HG03060 (cell line): ENCODE results near the gene NRG2.

Experiments
- ATAC-seq: cut with Tn5 transposase; IDR thresholded peaks from one replicate; pipeline ENCODE4 v1.9.1; 2021; ENCODE audit warnings: low read depth, moderate number of reproducible peaks; ENCODE audit not compliant: unreplicated experiment

Gene NRG2

DNA sequence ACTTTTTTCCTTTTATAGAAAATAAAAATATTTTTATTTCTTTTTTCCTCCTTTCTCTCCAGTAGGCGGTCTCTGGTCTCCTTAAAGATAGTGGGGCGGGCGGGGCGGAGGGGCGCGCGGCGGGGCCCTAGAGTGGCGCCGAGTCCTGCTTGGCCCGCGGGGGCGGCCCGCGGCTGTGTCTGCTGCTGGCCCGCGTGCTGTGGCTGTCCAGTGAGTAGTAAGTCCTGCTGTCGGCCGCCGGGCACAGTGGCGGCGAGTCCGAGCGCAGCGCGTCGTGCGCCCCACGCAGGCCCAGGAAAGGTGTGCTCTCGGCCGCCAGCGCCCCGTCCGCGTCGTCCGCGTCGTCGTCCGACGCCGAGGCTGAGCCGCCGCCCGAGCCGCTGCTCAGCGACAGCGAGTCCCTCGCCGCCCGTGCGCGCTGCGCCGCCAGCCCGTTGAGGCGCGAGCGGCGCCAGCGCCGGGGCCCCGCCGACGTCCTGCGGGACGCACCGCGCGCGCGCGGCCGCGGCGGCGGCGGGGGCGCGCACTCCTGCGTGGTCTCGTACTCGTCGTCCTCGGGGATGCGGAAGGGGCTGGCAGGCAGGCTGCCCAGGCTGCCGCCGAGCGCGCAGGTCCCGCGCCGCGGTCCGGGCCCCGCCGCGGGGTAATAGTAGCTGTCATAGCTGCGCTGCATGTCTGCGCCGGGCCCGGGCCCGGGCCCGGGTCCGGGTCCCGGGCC, 195.2 kb downstream of the NRG2 start:
- no peak for ATAC-seq

DNA sequence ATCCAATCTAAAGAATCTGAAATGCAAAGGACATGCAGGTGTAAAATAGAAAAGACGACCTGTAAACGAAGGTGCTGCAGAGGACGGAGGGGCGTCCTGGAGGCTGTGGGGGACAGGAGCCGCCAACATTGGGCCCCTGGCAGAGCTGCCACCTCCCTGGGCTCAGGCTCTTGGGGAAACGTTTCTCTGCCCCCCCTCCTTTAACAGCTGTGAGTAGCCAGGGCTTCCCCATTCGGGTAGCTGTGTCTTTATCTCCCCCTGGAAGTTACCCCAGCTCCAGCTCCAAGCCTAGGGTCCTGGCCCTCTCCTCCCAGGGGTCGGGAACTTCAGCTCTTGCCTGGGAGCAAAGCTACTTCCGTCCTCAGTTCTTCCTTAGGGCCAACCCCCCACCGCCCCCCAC, 196.0 kb downstream of the NRG2 start:
- no peak for ATAC-seq

DNA sequence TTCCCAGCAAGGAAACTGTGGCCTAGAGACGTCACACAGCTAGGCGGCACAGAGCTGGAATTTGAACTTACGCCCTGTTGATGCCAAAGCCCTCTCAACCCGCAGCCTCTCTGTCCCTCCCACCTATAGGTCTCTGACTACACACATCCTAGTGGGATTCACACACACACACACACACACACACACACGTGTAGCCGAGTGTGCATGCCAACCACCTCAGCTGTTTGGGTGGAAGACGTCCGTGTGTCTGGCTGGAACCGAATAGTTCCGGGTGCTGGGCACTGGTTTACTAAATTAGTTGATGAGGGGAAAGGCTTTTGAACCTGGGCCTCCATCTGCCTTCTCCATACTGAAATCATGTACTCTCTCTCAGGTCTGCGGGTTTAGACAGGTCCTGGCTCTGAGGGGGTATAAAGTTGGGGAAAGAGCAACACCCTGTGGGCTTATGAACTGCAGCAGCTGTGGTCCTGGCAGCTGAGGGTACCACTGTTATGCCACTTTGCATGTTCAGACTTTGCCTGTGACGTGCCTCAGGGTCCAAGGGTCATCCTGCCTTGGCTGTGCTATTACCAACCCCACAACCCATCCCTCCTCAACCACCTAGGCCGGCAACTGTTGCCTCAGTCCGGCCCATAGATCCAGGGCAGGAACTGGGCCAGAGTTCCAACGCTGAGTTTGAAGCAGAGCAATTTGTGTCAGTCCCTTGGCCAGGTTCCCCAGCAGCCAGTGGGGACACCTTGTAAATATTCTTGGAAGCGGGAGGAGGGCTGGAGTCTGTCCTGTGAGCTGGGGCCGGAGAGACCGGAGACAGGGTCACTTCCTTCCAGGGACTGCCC, 197.0 kb downstream of the NRG2 start:
- ATAC-seq = no peak

DNA sequence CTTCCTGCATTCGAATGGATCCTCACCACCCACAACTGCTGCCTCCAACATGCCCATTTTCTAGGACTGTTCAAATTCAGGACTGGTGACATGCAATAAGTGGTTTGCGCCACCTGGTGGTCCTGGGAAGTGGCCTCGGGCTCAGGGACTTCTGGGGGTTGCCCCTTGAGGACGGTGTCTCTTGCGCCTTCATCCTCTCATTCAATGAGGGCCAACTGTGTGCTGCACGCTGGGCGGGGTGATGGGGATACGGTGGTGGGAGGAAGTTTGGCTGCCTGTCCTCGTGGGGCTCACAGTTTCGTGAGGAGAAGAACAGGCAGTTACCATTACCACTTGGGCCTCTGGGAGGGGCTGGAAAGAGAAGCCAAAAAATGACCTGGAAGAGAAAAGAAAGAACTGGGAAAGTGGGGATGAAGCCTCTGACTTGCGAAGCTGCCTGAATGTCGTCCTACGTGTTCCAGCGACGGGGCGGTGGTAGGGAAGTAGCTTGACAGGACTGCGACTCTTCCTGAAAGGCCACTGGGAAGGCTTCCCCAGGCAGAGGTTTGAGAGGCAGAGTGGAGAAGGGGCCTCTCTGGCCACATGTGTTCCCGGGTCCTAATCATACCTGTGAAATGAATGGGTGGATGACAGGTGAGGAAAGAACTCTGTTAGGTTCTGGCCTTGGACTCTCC, 198.5 kb downstream of the NRG2 start:
- ATAC-seq = no peak

DNA sequence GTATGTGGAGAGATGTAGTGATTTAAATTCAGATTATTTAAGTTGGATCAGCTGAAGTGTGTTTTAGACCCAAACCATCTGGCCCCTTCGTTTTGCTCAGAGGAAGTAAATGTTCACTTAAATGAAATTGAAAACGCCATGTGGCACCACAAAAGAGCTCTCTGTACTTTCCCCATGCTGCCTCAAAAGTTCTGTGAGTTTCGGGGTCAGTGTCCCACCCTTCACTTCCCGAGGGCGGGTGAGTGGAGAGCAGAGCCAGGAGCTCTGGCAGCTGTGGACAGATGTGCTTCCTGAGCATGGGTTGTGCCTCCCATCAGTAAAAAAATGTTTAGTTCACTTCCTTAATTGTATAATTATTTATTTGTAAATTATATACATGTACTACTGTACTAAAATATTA, 199.1 kb downstream of the NRG2 start:
- ATAC-seq = no peak

DNA sequence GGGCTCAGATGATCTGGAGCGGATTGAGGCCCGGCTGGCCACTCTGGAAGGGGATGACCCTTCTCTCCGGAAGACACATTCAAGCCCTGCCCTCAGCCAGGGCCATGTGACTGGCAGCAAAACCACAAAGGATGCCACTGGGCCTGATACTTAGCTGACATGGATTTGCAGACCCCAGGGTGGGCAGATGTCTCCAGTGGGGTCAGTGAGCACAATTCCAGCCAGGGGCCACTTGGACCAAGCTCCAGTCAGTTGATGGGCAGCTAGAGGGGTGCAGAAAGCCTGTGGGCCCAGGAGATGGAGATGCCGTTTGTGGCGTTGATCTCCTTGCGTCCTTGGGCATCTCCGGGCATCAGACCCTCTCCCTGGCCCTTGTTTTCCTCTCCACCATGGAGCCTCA, 200.8 kb downstream of the NRG2 start:
- ATAC-seq = no peak

DNA sequence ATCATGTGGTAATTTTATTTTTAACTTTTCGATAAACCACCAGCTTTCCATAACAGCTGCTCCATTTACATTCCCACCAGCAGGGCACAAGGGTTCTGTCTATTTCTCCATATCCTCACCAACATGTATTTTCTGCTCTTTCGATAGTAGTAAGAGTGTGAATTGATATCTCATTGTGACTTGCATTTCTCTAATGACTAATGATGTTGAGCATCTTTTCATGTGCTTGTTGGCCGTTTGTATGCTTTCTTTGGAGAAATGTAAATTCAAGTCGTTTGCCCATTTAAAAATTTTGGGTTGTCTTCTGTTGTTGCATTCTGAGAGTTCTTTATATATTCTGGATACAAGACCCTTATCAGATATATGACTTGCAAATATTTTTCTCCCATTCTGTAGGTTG, 201.6 kb downstream of the NRG2 start:
- no peak for ATAC-seq

DNA sequence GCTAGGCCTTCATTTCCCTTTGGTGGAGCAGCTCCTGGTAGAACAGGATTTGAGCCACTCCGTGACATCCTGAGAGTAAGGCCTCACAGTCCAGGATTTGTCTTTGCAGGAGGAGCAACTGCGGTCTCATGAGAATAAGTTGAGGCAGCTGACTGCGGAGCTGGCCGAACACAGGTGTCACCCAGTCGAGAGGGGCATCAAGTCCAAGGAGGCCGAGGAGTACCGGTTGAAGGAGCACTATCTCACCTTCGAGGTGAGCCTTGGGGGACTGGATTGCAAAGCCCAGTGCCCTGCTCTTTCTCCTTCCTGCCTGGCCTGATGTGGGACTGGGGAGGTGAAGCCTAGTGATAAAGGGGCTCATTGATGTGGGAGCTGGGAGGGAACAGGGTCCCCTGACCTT, 203.2 kb downstream of the NRG2 start:
- no peak for ATAC-seq

DNA sequence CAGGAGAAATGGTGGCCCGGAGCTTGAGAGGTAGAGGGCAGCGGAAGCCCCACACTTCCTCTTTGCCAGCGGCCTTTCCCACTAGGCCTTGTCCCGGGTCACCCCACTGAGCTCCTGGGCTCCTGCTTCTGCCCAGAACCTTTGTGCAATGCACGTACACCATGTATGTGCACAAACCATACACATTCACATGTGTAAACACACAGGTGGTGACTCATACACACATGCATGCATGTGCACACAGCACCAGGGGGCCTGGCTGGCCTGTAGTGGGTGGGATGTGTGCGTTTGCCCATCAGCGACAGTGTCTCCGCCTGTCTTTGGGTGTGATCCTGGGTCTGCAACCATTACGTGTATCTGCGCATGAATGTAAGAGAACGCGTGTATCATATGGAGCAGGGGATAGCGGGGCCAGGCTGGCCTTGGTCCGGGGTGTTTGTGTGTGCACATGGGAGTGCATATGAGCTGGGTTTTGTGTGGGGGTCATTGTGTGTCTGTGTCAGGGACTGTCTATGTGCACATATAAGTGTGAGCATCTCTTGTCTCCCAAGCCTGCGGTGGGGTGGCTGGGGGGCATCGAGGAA, 203.8 kb downstream of the NRG2 start:
- ATAC-seq = no peak

DNA sequence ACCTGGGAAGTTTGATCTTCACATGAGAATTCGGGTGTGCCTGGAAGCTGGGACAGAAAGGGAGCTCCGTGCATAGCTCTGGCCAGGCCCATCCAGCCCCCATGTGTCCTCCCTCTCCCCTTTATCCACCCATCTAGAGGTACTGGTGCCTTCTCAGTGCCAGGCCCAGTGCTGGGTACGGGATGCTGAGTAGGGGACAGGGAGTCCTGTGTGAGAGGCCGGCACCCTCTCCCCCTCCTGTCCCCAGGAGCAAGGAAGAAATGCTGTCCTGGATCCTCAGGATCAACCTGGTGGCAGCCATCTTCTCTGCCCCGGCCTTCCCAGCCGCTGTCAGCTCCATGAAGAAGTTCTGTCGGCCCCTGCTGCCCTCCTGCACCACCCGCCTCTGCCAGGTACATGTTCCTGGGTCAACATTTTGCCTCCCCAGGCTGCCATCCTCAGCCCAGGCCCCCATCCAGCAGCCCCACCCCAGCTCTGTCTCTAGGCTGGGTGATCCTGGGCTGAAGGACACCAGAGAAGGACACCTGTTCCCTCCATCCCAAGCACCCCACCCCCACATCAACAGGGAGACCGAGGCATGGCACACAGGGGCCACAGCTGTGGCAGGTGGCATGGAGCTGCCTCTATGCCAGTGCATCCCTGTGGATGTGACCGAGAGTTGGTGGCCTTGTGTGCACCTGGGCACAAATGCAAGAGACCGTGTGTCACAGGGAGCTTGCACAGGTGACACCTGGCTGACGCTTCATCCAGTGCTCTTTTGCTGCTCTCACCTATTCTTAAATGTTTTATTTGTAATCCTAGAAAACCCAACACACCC, 204.5 kb downstream of the NRG2 start:
- no peak for ATAC-seq

DNA sequence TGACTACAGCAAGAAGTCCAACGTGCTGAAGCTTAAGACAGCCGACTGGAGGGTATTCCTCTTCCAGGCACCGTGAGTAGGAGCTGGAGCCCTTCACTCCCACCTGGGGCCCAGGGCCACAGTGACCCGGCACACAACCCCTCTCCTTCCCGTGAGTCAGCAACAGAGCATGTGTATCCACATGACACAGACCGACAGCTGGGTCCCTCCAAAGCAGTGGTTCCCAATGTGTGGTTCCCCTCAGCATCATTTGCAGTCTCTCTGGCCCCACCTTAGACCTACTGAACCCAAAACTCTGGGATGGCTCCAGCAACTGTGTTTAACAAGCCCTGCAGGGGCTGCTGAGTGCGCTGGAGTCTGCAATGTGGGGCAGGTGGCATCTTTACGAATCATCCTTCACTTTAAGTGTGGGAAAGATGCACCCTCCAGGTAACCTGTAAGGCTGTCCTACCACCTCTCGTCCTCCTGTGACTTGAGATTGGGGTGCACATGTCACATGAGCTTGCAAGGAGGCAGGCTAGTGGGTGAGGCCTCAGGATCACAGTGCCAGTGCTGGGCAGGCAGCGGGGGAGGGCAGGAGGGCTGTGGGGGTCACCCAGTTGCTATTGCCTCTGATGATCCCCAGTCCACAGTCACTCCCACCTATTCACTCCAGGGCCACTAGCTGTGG, 205.3 kb downstream of the NRG2 start:
- no peak for ATAC-seq

DNA sequence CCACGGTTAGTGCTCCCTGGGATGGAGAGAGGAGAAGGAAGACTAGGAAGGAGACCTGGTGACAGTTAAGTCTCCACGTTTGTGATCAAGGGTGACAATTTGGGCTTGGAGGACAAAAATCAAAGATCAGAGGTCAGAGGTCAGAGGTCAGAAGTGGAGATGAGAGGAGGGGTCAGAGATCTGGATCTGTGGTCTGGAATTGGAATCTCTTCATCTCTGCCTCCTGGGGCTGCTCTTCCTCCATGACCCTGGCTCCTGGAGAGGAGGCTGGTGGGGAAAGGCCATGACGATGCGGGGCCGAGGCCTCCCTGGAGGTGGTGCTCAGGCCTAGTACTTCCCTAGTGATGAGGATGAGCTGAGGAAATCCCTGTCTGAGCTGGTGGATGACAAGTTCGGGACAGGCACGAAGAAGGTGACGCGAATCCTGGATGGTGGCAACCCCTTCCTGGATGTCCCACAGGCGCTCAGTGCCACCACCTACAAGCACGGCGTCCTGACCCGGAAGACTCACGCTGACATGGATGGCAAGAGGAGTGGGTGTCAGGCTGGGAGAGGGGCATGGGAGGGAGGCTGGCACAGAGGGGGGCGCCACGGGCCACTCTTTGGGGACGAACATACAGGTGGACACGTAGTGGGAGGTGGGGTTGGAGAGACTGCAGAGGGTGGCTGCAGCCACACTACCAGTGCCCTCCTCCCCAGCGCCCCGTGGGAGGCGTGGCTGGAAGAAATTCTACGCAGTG, 206.5 kb downstream of the NRG2 start:
- ATAC-seq = no peak

DNA sequence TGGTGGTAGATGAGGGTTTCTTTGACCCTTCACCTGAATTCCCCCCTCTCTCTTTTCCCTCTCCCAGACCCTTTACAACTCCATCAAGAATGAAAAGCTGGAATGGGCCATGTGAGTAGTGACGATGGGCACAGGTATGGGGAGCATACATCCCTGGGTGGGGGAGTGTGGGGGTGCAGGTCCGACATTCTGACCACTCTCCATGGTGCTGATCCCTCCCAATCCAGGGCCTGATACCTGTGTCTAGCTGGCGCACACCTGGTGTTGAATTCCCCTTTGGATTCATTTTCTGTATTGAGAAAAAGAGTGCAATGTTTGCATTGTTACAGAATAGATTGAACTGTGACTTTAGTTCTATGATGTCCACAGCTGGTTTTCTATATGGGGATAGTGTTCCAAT, 207.4 kb downstream of the NRG2 start:
- no peak for ATAC-seq

DNA sequence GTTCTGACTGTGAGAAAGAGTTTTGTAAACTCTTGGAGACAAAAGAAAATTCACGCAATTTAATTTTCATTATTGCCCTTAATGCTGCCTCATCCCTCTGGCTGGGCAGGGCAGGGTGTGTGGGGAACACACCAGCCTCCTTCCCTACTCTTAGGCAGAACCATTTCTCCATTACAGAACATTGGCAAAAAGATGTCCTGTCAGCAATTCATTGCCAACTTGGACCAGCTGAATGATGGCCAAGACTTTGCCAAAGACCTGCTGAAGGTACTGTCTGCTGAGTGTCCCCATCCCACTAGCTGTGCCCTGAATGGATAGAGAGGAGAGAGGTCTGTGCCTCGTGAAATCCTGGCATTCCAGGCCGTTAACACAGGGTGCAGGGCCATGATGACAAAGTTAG, 209.6 kb downstream of the NRG2 start:
- ATAC-seq = no peak

DNA sequence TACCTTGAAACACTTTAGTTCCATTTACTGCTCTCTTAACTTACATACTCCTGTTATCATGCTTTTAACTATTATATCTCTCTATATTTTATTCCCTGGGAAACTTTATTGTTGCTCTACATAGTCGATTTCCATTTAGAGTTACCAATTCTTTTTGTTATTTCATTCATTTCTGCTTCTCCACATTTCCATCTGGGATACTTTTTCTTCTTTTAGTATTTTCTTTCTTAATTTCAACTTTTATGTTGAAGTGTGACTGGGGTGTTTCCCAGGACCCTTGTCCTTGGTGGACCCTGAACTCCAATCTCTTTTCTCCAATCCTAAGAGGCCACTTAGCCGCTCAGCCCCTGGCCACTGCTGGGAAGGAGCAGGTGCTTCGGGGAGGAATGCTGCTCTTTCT, 211.5 kb downstream of the NRG2 start:
- ATAC-seq = no peak

DNA sequence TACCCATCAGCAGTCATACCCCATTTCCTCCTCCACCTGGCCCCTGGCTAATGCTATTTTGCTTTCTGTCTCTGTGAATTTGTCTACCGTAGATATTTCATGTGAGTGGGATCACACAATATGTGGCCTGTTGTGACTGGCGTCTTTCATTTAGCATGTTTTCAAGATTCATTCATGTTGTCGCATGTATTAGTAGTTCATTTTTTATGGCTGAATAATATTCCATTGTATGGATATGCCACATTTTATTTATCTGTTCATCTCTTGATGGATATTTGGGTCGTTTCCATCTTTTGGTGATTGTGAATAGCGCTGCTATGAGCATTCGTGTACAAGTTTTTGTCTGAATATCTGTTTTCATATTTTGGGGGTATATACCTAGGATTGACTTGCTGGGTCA, 213.6 kb downstream of the NRG2 start:
- no peak for ATAC-seq

DNA sequence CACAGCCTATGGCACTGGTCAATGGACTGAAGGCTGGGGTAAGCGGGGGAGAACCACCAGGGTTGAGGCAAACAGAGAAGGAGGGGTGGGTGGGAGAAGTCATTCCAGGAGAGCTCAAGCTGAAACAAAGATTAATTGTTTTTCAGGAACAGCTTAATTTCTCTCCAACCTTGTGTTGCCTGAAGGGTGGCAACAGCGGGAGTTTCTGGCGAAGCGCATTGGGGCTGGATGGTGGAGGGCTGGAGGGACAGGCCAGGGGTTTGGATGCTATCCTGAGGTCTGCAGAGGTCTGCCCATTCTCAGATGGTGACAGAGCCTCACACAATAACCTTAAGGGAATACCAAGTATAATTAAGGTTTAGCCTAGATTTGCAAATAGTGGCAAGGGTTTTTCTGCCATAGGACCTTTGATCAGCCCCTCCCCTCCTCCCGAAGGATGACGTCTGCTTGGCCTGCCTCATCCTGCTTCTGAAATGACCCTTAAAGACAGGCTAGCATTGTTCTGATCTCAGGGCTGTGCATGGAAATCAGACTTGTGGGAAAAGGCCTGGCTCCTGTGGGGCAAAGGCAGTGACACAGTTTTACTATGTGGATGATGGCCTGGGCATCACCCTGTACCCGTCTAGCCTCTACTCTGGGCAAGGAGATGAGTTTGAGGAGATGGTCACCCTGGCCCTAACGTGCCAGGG, 214.7 kb downstream of the NRG2 start:
- ATAC-seq = no peak

DNA sequence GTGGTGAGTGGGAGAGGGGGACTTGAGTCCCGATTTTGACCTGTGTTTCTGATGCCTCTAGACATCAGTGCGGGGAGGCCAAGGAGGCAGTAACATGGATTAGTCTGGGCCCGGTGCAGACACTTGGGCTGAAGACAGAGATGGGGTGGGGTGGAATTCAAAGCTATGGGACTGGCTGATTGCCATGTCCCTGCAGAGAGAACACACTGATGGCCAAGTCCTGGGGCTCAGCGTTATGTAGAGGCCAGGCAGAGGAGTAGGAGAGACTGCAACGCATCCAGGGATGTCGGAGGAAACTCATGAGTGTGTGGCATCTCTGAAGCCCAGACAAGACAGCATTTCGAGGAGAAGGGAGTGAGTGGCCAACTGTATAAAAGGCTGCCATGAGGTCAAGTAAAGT, 217.4 kb downstream of the NRG2 start:
- ATAC-seq = no peak
